Right lobe of liver (tissue), 4 donors: ENCODE data around the gene CCR8.
"Not testable (repeated sequence)": the region's sequence is repeated elsewhere in the genome, so short reads cannot be mapped to it uniquely, and the experiment has no call there.

ENCODE experiments used
- POLR2A ChIP-seq: fragments of 450-650 bp; IDR thresholded peaks from one replicate; pipeline ENCODE4 v1.6.1; 2017; ENCODE audit warnings: antibody characterized with exemption, mild to moderate bottlenecking
- TF ChIP-seq, protein P1 (sequence below), 4 donors: fragments of 200-600 bp in 3 of 4; fragments of 450-650 bp in 1 of 4; IDR thresholded peaks; one replicate each; pipeline versions ENCODE4 v1.5.1 to v1.8.0; 2016 to 2022; ENCODE audit warnings: antibody characterized with exemption in 4 of 4, mild to moderate bottlenecking in 2 of 4
- donor health status: DM: no; HTN: no; CAD: no.
- donor health status: DM: no; HTN: no; CAD: no.
- donor health status: DM: no; HTN: yes; CAD: no.

DNA sequence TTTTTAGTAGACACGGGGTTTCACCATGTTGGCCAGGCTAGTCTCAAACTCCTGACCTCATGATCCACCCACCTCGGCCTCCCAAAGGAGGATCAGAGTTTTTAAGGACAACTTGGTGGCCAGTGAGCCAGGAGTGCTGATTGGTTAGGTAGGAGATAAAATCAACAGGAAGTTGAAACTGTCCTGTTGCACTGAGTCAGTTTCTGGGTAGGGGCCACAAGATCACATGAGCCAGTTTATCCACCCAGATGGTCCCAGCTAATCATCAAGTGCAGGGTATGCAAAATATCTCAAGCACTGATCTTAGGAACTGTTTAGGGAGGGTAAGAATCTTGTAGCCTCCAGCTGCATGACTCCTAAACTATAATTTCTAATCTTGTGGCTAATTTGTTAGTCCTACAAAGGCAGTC, 7.9 kb upstream of the CCR8 start:
- TF ChIP-seq, protein P1, sequence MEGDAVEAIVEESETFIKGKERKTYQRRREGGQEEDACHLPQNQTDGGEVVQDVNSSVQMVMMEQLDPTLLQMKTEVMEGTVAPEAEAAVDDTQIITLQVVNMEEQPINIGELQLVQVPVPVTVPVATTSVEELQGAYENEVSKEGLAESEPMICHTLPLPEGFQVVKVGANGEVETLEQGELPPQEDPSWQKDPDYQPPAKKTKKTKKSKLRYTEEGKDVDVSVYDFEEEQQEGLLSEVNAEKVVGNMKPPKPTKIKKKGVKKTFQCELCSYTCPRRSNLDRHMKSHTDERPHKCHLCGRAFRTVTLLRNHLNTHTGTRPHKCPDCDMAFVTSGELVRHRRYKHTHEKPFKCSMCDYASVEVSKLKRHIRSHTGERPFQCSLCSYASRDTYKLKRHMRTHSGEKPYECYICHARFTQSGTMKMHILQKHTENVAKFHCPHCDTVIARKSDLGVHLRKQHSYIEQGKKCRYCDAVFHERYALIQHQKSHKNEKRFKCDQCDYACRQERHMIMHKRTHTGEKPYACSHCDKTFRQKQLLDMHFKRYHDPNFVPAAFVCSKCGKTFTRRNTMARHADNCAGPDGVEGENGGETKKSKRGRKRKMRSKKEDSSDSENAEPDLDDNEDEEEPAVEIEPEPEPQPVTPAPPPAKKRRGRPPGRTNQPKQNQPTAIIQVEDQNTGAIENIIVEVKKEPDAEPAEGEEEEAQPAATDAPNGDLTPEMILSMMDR (IDR thresholded peaks at IDR 0.05), result not testable (repeated sequence)
- TF ChIP-seq POLR2A, result not testable (repeated sequence)
